Thyroid gland (tissue), 4 donors: Measurements from ENCODE around the gene NTF3.

Experiments
- POLR2A ChIP-seq, 2 donors: fragments of 450-650 bp; IDR thresholded peaks; one replicate each; pipeline ENCODE4 v1.6.1; 2017; ENCODE audit warnings: antibody characterized with exemption in 2 of 2, mild to moderate bottlenecking in 2 of 2, moderate library complexity in 1 of 2
- TF ChIP-seq, protein P1 (sequence below), 6 experiments: fragments of 200-600 bp in 3 of 6; fragments of 450-650 bp in 3 of 6; sonication (generic) in 3 of 6; IDR thresholded peaks; one replicate each; pipeline ENCODE4 v1.5.1; 2016 to 2019; ENCODE audit warnings: antibody characterized with exemption in 6 of 6, mild to moderate bottlenecking in 2 of 6, inconsistent platforms in 1 of 6, moderate library complexity in 1 of 6

GRCh38 chr12:5416571-5416970, 15.3 kb upstream of the NTF3 start:
- no peak for TF ChIP-seq POLR2A (IDR thresholded peaks at IDR 0.05)
- TF ChIP-seq, protein P1, sequence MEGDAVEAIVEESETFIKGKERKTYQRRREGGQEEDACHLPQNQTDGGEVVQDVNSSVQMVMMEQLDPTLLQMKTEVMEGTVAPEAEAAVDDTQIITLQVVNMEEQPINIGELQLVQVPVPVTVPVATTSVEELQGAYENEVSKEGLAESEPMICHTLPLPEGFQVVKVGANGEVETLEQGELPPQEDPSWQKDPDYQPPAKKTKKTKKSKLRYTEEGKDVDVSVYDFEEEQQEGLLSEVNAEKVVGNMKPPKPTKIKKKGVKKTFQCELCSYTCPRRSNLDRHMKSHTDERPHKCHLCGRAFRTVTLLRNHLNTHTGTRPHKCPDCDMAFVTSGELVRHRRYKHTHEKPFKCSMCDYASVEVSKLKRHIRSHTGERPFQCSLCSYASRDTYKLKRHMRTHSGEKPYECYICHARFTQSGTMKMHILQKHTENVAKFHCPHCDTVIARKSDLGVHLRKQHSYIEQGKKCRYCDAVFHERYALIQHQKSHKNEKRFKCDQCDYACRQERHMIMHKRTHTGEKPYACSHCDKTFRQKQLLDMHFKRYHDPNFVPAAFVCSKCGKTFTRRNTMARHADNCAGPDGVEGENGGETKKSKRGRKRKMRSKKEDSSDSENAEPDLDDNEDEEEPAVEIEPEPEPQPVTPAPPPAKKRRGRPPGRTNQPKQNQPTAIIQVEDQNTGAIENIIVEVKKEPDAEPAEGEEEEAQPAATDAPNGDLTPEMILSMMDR (IDR thresholded peaks at IDR 0.05), result no peak
